Fibroblast of skin of right biceps (primary cell): ENCODE results near the gene PPP2R2C.

Source experiments
- DNase-seq: peaks from one replicate; pipeline ENCODE4 v3.0.0-alpha.2; 2013

Gene PPP2R2C

DNA sequence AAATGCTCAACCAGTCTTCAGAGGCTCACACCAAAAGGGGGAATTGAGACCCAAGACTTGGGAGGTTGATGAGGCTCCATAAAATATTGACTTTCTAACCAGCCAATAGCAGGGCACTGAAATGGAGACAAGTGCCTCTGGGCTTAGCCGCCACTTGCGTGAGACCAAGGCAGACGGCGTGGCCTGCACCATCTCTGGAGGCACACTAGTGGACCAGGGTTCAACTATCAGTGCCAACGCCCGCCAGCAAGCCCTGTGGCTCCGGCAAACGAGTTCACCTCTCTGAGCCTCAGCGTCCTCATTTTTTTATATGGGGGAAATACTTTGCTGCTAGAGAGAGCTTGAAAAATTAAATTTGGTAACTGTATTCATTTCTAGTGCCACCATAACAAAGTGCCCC, 50.3 kb downstream of the PPP2R2C start:
- no peak for DNase-seq

DNA sequence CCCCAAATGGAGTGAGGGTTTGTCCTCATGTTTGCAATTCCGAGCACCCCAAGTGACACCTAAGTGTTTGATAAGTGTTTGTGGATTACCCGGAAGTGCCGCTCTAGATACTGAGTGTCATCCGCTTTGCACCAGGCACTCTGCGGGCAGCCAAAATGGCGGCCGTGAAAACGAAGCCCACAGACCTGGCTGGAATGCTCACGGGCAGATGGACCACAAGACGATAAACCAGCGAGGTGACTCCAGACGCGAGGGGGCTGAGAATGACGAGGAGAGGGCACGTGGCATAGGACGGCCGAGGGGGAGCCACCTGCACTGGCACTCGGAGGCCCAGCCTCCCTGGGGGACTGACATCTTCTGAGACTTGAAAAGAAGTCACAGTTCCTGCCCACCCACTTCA, 51.0 kb downstream of the PPP2R2C start:
- no peak for DNase-seq

- no peak for DNase-seq
Measured at GRCh38 chr4:6420972-6421371, 51.4 kb downstream of the PPP2R2C start.

- DNase-seq: no peak
Measured at GRCh38 chr4:6420036-6420435, 52.4 kb downstream of the PPP2R2C start.

- no peak for DNase-seq
Measured at GRCh38 chr4:6419452-6420028, 52.9 kb downstream of the PPP2R2C start.

- DNase-seq: no peak
Measured at GRCh38 chr4:6418193-6418755, 54.1 kb downstream of the PPP2R2C start.

DNA sequence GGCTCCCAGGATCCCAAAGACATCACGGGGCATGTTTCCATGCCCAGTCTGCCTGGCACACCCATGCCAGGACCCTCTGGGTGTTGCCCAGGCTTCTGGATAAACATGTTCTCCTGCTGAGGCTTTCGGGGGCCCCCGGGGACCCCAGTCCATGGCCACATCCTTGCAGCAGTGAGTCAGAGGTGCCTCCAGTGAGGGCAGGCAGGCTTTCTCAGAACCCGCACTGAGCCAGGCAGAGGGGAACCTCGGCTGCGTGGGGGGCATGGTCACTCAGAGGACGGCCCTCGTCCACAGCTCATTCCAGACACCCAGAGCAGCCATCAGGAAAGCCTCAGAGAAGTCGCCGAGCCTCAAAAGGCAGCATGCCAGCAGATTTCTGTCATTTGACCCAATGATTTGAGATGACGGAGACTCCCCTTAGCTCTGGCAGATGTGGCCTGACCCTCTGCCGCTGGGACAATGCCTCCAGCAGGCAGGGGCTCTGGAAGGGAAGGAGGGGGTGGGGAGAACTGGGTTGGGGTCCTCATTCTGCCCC, 54.8 kb downstream of the PPP2R2C start:
- no peak for DNase-seq

DNA sequence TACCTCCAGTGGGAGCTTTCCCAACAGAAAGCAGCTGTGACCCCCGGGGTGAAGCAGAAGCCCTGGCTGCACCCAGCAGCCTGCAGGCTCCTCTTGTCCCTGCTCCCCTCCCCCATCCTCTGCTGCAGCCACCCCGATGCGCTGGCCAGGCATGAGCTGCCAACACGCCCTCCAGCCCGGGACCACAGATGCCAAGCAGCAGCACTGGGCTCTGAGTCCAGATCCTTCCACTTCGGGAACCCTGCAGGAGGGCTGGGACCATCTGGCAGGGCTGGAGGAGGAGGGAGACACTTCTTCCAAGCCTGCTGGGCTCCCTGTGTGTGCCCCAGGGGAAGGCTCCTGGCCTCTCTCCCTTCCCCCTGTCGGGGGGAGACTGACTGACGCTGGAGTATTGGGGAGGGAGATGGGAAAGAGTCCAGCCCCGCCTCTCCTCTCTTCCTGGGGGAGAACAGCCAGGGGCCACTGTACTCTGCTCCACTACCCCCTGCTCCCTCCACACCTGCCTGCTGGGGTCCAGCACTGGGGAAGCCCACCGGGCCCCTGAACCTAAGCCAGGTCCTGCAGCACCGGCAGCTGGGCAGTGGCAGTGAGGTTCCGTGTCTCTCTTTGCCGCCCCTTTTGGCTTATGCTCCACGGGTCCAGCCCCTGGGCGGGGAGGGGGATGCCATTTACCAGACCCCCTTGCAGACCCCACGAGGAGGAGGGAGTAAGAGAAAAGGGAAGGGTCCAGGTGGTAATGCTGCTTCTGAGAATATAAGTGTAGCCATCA, 55.7 kb downstream of the PPP2R2C start:
- no peak for DNase-seq

GRCh38 chr4:6415031-6415705, 57.2 kb downstream of the PPP2R2C start:
- no peak for DNase-seq

GRCh38 chr4:6414578-6414977, 57.8 kb downstream of the PPP2R2C start:
- no peak for DNase-seq

- no peak for DNase-seq
Measured at GRCh38 chr4:6410664-6411063, 61.8 kb downstream of the PPP2R2C start.

GRCh38 chr4:6410068-6410467, 62.3 kb downstream of the PPP2R2C start:
- DNase-seq: no peak

GRCh38 chr4:6409381-6409780, 63.0 kb downstream of the PPP2R2C start:
- DNase-seq: no peak

- DNase-seq: no peak
Measured at GRCh38 chr4:6408263-6408662, 64.2 kb downstream of the PPP2R2C start.

DNA sequence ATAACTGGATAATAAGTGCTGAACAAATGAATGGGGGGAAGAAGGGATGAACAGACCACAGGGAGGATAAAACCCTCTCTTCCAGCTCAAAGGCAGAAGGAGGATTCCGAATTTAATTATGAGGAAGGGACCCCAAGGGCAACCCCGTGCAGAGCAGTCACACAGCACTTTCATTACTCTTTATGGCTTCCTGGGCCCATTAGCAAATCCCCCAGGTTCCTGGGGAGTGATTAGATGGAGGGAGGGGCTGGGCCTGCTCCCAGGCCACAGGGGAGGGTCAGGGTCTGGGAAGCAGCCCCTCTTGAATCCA, 67.1 kb downstream of the PPP2R2C start:
- no peak for DNase-seq

DNA sequence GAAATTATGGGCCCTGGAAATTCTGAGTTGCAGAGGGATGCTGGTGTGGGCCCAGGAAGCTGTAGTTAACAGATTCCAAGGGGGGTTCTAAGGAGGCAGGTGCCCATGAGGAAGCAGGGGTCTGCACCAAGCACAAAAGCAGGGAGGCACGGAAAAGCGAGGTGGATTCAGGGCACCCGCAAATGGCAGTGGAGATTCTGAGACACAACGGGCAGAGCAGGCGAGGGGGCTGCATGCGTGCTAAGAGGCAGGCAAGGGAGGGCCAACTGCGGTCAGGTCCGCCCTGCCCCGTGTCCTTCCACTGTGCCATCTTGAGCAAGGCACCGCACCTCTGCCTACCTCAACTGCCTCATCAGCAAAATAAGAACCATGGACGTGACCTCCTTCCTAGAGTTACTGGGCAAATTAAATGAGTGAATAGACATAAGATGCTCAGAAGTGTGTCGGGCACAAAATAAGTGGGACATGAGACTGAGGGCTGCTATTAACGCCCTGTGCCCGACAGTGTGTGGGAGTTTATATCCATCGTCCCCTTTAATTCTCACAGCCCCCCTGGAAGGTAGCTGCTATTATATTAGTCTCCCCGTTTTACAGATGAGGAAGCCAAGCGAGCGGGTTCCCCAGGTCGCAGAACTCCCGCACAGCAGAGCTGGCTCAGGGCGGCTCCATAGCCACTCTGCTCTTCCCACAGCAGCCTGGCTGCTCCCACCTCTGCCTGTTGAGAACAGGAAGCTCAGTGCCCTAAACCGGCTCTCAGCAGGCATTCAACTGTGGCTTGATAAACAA, 67.6 kb downstream of the PPP2R2C start:
- DNase-seq: no peak

DNA sequence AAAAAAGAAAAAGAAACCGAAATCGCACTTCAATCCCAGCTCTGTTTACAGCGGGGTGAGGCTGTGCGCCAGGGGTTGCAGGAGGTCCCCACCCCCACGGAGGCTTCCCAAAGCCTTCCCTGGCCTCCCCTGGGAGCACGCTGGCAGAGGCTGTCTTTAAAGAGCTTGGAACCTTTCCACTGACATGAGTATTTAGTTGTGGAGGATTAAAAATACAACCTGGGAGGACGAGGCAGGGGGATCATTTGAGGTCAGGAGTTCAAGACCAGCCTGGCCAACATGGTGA, 69.1 kb downstream of the PPP2R2C start:
- no peak for DNase-seq

DNA sequence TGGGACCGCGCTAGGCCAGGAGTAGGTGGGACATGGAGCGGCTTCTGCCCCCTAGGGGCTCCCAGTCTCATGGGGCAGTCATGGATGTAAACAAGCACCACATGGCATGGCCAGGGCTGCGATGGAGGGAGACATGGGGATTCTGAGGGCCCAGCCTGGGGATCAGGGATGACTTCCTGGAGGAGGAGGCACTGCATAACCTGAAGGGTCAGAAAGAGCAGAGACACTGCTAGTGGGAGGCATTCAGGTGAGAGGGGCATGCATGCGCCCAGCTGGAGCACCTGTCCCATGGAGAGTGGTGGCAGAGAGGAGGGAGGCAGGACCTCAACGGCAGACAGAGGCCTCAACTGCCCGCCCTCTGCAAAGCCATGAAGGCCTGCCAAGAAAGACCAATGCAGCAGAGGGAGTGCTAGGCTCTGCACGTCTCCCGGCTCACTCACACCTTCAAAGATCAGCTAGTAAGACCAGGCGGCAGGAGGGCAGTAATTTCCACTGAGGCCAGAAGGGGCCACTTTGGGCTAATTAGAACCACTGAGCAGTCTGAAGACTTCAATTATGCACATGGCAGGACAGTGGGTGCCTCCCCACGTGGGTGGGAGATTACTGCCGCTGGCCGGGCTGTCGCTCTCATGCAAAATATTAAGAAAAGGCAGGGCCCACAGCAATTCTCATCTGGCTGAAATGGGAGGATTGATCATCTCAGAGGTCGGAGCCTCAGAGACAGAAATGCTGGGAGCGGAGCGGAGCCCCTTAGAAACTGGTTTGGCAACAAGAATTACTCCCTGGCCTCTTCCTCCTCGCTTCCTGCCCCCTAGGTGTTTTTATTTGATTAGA, 69.6 kb downstream of the PPP2R2C start:
- no peak for DNase-seq

GRCh38 chr4:6401797-6402196, 70.6 kb downstream of the PPP2R2C start:
- DNase-seq: no peak

DNA sequence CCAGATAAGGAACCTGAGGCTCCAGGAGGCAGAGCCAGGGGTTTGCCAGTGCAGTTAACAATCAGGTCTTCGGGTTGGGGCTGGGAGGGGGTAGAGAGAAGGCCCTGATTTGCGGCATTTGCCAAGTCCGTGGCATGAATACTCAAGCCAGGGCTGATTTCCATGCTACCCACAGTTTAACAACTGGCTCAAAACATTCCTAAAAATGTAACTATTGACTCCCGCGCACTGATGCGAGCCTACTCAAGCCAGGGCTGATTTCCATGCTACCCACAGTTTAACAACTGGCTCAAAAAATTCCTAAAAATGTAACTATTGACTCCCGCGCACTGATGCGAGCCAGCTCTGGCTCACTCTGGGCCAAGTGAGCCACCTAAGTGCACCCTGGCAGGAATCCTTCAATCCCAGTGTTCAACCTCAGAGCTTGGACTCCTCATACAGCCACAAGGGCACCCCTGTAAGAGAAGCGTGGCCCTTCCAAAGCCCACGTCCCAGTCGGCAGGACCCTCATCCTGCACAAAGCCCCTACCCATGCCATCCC, 75.6 kb downstream of the PPP2R2C start:
- DNase-seq: no peak

DNA sequence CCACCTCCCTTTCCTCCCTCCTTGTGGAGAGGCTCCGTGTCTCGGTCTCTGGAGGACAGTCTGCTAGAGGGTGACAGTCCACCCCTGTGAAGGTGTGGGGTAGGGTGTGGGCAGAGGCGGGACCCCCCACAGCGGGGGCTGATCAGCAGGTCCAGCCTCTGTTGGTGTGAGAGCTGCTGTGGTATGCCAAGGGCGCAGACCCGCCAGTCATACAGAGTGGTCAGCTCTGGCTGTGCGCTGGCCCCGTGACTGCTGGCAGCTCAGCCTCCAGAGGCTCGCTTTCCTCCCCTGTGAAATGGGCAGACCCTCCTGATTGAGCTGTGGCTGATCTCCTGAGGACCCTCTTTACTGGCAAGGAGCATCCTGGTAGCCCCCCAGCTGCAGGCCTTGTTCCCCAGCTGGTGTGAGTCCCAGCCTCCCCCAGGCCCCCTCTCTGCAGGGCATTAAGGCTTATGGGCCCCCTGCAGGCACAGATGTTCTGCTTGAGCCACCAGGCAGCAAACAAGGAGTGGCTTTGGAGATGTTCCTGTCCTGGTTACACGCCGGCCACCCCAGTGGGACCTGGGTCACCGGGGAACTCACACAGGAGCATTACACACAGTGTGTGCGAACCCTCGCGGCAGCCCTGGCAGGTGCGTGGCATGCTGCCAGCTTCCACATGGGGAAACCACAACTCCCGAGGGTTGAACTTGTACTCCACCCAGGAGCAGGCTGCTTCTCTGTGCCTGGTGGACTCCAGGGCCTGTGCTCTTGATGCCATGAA, 76.8 kb downstream of the PPP2R2C start:
- no peak for DNase-seq
